ENCODE measurements around the gene RPUSD1. TPM values are rescaled to one million over a fixed set of nuclear protein-coding genes. Genes with fewer than 3 reads are reported as not detected.

Gene RPUSD1
- total and polyA plus RNA-seq, 2 of the 13 experiments (the other 11 are each of a cell fraction or from before 2014, with no cell fraction given) = 13.1 to 26.2 TPM

- TF ChIP-seq FOXO4 (CRISPR knock-in tag; conservative IDR thresholded peaks at IDR 0.05) (no peak), ZNF775 (CRISPR knock-in tag; IDR thresholded peaks at IDR 0.05; ENCODE audit: borderline replicate concordance) (no peak), POLR2G (IDR thresholded peaks at IDR 0.05; ENCODE audit: low read depth, low read length) (no peak), SMYD3 (CRISPR knock-in tag; IDR thresholded peaks at IDR 0.05) (no peak), RAD21 (CRISPR knock-in tag; IDR thresholded peaks at IDR 0.05) (peak; percentile 94), ZBTB10 (CRISPR knock-in tag; IDR thresholded peaks at IDR 0.05; ENCODE audit: borderline replicate concordance) (no peak), KDM3A (CRISPR knock-in tag; IDR thresholded peaks at IDR 0.05; ENCODE audit: low read depth) (0 out of 2 replicates have a peak, but pooled peaks have one; percentile 13), ARNT2 (CRISPR knock-in tag; IDR thresholded peaks at IDR 0.05; ENCODE audit: low read depth) (peak; percentile 36; the same call in 1 of the 2 replicates), CAMTA2 (CRISPR knock-in tag; IDR thresholded peaks at IDR 0.05; ENCODE audit: borderline replicate concordance) (no peak), SRSF4 (IDR thresholded peaks at IDR 0.05; ENCODE audit: low read depth, low read length, poor library complexity, severe bottlenecking) (no peak), KLF9 (CRISPR knock-in tag; IDR thresholded peaks at IDR 0.05; ENCODE audit: low read depth) (no peak), ZNF660 (CRISPR knock-in tag; IDR thresholded peaks at IDR 0.05; ENCODE audit: borderline replicate concordance, low read depth) (no peak), HIVEP1 (CRISPR knock-in tag; IDR thresholded peaks at IDR 0.05) (no peak), ZNF619 (CRISPR knock-in tag; IDR thresholded peaks at IDR 0.05) (no peak), THRA (CRISPR knock-in tag; IDR thresholded peaks at IDR 0.05; ENCODE audit: borderline replicate concordance) (0 out of 2 replicates have a peak, but pooled peaks have one; percentile 45), BCL6 (CRISPR knock-in tag; IDR thresholded peaks at IDR 0.05) (no peak), KDM2A (CRISPR knock-in tag; IDR thresholded peaks at IDR 0.05; ENCODE audit: borderline replicate concordance, low read depth) (peak; percentile 56; the same call in 1 of the 2 replicates), GABPB1 (CRISPR knock-in tag; IDR thresholded peaks at IDR 0.05) (peak; percentile 49; the same call in 1 of the 2 replicates), IKZF5 (CRISPR knock-in tag; IDR thresholded peaks at IDR 0.05) (no peak), MAX (IDR thresholded peaks at IDR 0.05) (no peak), FOXO1 (CRISPR knock-in tag; IDR thresholded peaks at IDR 0.05) (0 out of 2 replicates have a peak, but pooled peaks have one; percentile 10), TMF1 (CRISPR knock-in tag; IDR thresholded peaks at IDR 0.05; ENCODE audit: low read depth) (no peak)
Observed at GRCh38 chr16:813204-813915, 25.2 kb upstream of the RPUSD1 start (continued).
